Astrocyte (in vitro differentiated cells and primary cell): ENCODE results near the gene KCNJ16.

Source experiments
- EZH2 ChIP-seq: IDR thresholded peaks from 2 replicates; pipeline ENCODE4 v1.6.1; 2012; ENCODE audit warnings: mild to moderate bottlenecking, low read length, inconsistent platforms; ENCODE audit not compliant: insufficient read depth
- TF ChIP-seq, protein P1 (sequence below): IDR thresholded peaks from 2 replicates; pipeline ENCODE4 v1.5.1; 2011; ENCODE audit warnings: low read depth, mild to moderate bottlenecking, inconsistent platforms, low read length, moderate library complexity; ENCODE audit not compliant: insufficient read depth

DNA sequence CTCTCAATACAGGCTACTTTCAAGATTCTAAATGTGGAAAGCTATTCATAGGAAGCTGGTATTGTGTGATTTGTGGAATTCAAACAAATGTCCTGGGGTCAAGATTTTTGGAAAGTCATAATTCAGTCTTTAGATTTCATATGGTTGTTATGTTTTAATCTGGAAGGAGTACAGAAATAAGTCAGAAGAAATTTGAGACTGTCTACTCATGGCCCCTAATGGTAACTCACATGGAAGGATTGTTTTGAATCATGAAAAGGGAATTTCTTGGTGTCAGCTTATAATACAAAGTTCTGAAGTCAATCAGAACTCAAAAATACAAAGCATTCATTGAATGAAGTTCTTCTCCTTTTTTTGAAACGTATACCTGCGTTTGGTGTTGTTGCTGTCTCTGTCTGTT is 97.4 kb downstream of the KCNJ16 start:
- TF ChIP-seq, protein P1, sequence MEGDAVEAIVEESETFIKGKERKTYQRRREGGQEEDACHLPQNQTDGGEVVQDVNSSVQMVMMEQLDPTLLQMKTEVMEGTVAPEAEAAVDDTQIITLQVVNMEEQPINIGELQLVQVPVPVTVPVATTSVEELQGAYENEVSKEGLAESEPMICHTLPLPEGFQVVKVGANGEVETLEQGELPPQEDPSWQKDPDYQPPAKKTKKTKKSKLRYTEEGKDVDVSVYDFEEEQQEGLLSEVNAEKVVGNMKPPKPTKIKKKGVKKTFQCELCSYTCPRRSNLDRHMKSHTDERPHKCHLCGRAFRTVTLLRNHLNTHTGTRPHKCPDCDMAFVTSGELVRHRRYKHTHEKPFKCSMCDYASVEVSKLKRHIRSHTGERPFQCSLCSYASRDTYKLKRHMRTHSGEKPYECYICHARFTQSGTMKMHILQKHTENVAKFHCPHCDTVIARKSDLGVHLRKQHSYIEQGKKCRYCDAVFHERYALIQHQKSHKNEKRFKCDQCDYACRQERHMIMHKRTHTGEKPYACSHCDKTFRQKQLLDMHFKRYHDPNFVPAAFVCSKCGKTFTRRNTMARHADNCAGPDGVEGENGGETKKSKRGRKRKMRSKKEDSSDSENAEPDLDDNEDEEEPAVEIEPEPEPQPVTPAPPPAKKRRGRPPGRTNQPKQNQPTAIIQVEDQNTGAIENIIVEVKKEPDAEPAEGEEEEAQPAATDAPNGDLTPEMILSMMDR = no peak
- no peak for TF ChIP-seq EZH2
